GM12878 (cell line): Measurements from ENCODE around the gene CRTAP. TPM values are rescaled to one million over a fixed set of nuclear protein-coding genes. Genes with fewer than 3 reads are reported as not detected.
"Not testable (repeated sequence)": the region's sequence is repeated elsewhere in the genome, so short reads cannot be mapped to it uniquely, and the experiment has no call there.

Source experiments
- ATAC-seq: fragments of 200-7000 bp; cut with Tn5 transposase; 3 replicates; pipeline ENCODE4 v1.9.1; 2020; ENCODE audit warnings: mild to moderate bottlenecking, moderate library complexity
- BruUV-seq: library from RNA; stranded (reverse); fragments of 400-500 nt; replicated peaks from 2 replicates; lab custom pipeline; 2021; lab: Mats Ljungman, UMichigan
- CTCF ChIA-PET: fragments of 300-600 bp; sonication (Branson Sonifier 250); formaldehyde crosslinking; extraction: SDS; loops from one replicate; lab custom pipeline; 2021; ENCODE audit warnings: inconsistent platforms; lab: Yijun Ruan, JAX
- POLR2A ChIA-PET: fragments of 350-600 bp; formaldehyde crosslinking; extraction: SDS; loops from one replicate; lab custom pipeline; 2021; ENCODE audit warnings: inconsistent platforms; lab: Charles Lee
- RAD21 ChIA-PET: fragments of 300-600 bp; sonication (Branson Sonifier 250); formaldehyde crosslinking; loops from one replicate; lab custom pipeline; 2023; ENCODE audit warnings: antibody characterized with exemption; ENCODE audit not compliant: unreplicated experiment; lab: Charles Lee
- SMC1A ChIA-PET: fragments of 300-600 bp; sonication (Branson Sonifier 250); formaldehyde crosslinking; loops from one replicate; lab custom pipeline; 2023; ENCODE audit not compliant: unreplicated experiment, uncharacterized antibody; lab: Charles Lee
- DNase-seq: peaks from one replicate; pipeline ENCODE4 v3.0.0-alpha.2; 2011; ENCODE audit warnings: low read depth, low spot score
- FAIRE-seq: peaks from 3 replicates; lab custom pipeline; 2011; peaks lifted over from hg19 to GRCh38; lab: Jason Lieb, UNC
- H2AFZ ChIP-seq: 2 replicates; pipeline ENCODE4 v1.6.0; 2011; ENCODE audit warnings: low read depth, low read length, control low read depth; ENCODE audit not compliant: control insufficient read depth
- H3K27ac ChIP-seq: 2 replicates; pipeline ENCODE4 v1.5.1; 2011; ENCODE audit warnings: control low read depth; ENCODE audit not compliant: control insufficient read depth, insufficient read depth
- H3K27me3 ChIP-seq, 2 experiments: replicated peaks in 1 of 2; 2 replicates each; pipeline versions ENCODE4 v1.6.0 to v1.6.1; 2011; ENCODE audit warnings: low read length in 1 of 2; ENCODE audit not compliant: control insufficient read depth in 2 of 2, insufficient read depth in 2 of 2
- H3K36me3 ChIP-seq, 2 experiments: 2 replicates each; pipeline ENCODE4 v1.5.1; 2011; ENCODE audit warnings: low read length in 1 of 2; ENCODE audit not compliant: control insufficient read depth in 2 of 2, insufficient read depth in 2 of 2
- H3K4me1 ChIP-seq: 2 replicates; pipeline ENCODE4 v1.6.1; 2011; ENCODE audit warnings: mild to moderate bottlenecking, low read length, moderate library complexity, mixed read lengths; ENCODE audit not compliant: control insufficient read depth, insufficient read depth
- H3K4me2 ChIP-seq: 2 replicates; pipeline ENCODE4 v1.6.0; 2011; ENCODE audit warnings: control low read depth; ENCODE audit not compliant: control insufficient read depth, insufficient read depth
- H3K4me3 ChIP-seq: fragments of 200-600 bp; sonication (generic); 2 replicates; pipeline ENCODE4 v1.5.1; 2016
- H3K79me2 ChIP-seq: 2 replicates; pipeline ENCODE4 v1.6.0; 2011; ENCODE audit warnings: low read length; ENCODE audit not compliant: control insufficient read depth, insufficient read depth
- H3K9ac ChIP-seq: 2 replicates; pipeline ENCODE4 v1.8.0; 2011; ENCODE audit warnings: low read length, control low read depth, mixed read lengths; ENCODE audit not compliant: control insufficient read depth, insufficient read depth
- H3K9me3 ChIP-seq: replicated peaks from 3 replicates; pipeline ENCODE4 v1.5.1; 2011; ENCODE audit warnings: mild to moderate bottlenecking, low read length; ENCODE audit not compliant: control insufficient read depth, insufficient read depth
- H4K20me1 ChIP-seq: 2 replicates; pipeline ENCODE4 v1.6.0; 2011; ENCODE audit not compliant: control insufficient read depth, insufficient read depth
- BACH1 ChIP-seq: fragments of 450-650 bp; IDR thresholded peaks from 2 replicates; pipeline ENCODE4 v1.6.1; 2017; ENCODE audit warnings: mild to moderate bottlenecking, borderline replicate concordance
- EZH2 ChIP-seq: IDR thresholded peaks from 2 replicates; pipeline ENCODE4 v1.6.1; 2012; ENCODE audit warnings: low read depth, mild to moderate bottlenecking, control low read depth, inconsistent platforms, low read length, borderline replicate concordance; ENCODE audit not compliant: control insufficient read depth
- HSF1 ChIP-seq: fragments of 150-350 bp; IDR thresholded peaks from 2 replicates; pipeline ENCODE4 v1.6.1; 2014; ENCODE audit warnings: mild to moderate bottlenecking, low read depth, low read length
- IRF5 ChIP-seq: fragments of 450-650 bp; IDR thresholded peaks from 2 replicates; pipeline ENCODE4 v1.6.1; 2017; ENCODE audit warnings: borderline replicate concordance
- JUND ChIP-seq: IDR thresholded peaks from 2 replicates; pipeline ENCODE4 v1.6.1; 2012; ENCODE audit warnings: low read depth, mild to moderate bottlenecking, low read length, improper control_type of control experiment, moderate library complexity
- LARP7 ChIP-seq: fragments of 450-650 bp; IDR thresholded peaks from 2 replicates; pipeline ENCODE4 v1.6.1; 2017; ENCODE audit warnings: mild to moderate bottlenecking
- MYB ChIP-seq: fragments of 150-350 bp; IDR thresholded peaks from 2 replicates; pipeline ENCODE4 v1.6.1; 2014; ENCODE audit warnings: mild to moderate bottlenecking, low read depth, low read length, borderline replicate concordance
- PBX3 ChIP-seq: IDR thresholded peaks from 2 replicates; pipeline ENCODE4 v1.6.1; 2011; ENCODE audit warnings: mild to moderate bottlenecking, low read depth, low read length, moderate library complexity; ENCODE audit not compliant: insufficient replicate concordance
- SMAD5 ChIP-seq: IDR thresholded peaks from 2 replicates; pipeline ENCODE4 v1.6.1; 2016; ENCODE audit warnings: antibody characterized with exemption, low read depth
- SMARCA5 ChIP-seq: fragments of 450-650 bp; IDR thresholded peaks from 2 replicates; pipeline ENCODE4 v1.6.1; 2017; ENCODE audit warnings: mild to moderate bottlenecking
- TARDBP ChIP-seq: IDR thresholded peaks from 2 replicates; pipeline ENCODE4 v1.6.1; 2016; ENCODE audit warnings: borderline replicate concordance
- WGBS: methylation state at CpG from one replicate; pipeline ENCODE4 v1.1.6; 2016; ENCODE audit warnings: low lambda C conversion rate; ENCODE audit not compliant: insufficient replicate concordance, insufficient coverage; ENCODE audit errors: missing lambda C conversion rate; 5-methylcytosine and 5-hydroxymethylcytosine counted together
- in situ Hi-C: fragments of 300-500 bp; cut with MboI; formaldehyde crosslinking; loops from 9 replicates; pipeline ENCODE4 v1.14.3; 2018; ENCODE audit warnings: mixed read lengths
- intact Hi-C: fragments of 100-400 bp; cut with micrococcal nuclease; formaldehyde crosslinking; loops from one replicate; pipeline ENCODE4 v1.14.2; 2022; ENCODE audit not compliant: unreplicated experiment
- polyA plus RNA-seq, 11 experiments: library from polyadenylated mRNA; depleted of rRNA in 4 of 11; unstranded in 6 of 11; stranded (reverse) in 5 of 11; fragments of >200 nt; fragmentation: Nextera tagmentation in 4 of 11; fragmentation: Illumina TruSeq in 1 of 11; extraction: Ambion mirVana in 4 of 11; extraction: Trizol in 1 of 11; gene quantifications; 1 replicate in 1 of 11; 2 replicates in 10 of 11; pipeline versions ENCODE4 v1.2.1 to v1.2.3, GENCODE V29; 2011 to 2016; ENCODE audit warnings: inconsistent platforms in 2 of 11, missing spikeins in 2 of 11, low read depth in 1 of 11
- total RNA-seq, 4 experiments: library from RNA; depleted of rRNA in 3 of 4; stranded (reverse); fragments of >200 nt in 3 of 4; fragmentation: Illumina TruSeq in 1 of 4; extraction: Trizol in 1 of 4; gene quantifications; 2 replicates each; pipeline versions ENCODE4 v1.2.1 to v1.2.3, GENCODE V29; 2013 to 2021

The CRTAP gene
- total and polyA plus RNA-seq, 10 of the 15 experiments (the other 5 are each of a cell fraction or from before 2014, with no cell fraction given), result 6.0 to 42.3 (median 23.3) TPM

GRCh38 chr3:33181229-33181628 lies 67.4 kb downstream of the CRTAP start (continued):
- TF ChIP-seq HSF1 (no peak), EZH2 (no peak), SMAD5 (no peak), MYB (no peak), SMARCA5 (no peak), IRF5 (no peak), PBX3 (no peak), TARDBP (no peak), JUND (no peak), LARP7 (no peak), BACH1 (no peak)
- TF ChIP-seq, all 136 proteins: peak for 0

DNA sequence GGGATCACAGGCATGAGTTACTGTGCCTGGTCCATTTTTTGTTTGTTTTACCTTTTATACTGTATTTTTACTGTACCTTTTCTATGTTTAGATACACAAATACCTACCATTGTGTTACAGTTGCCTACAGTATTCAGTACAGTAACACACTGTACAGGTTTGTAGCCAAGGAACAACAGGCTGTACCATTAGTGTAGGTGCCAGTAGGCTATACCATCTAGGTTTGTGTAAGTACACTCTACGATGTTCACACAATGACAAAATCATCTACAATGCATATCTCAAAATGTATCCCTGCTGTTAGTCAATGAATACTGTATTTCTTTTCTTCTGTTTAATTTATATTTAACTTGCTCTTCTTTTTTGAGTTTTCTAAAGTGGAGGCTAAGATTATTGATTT lies 67.8 kb downstream of the CRTAP start:
- H3K79me2 ChIP-seq, H3K4me2 ChIP-seq, H2AFZ ChIP-seq, ATAC-seq, H3K36me3 ChIP-seq, BruUV-seq, CTCF ChIA-PET, intact Hi-C loops, FAIRE-seq, H3K27me3 ChIP-seq, H4K20me1 ChIP-seq, H3K9me3 ChIP-seq, H3K27ac ChIP-seq, RAD21 ChIA-PET, H3K4me3 ChIP-seq, in situ Hi-C loops, H3K9ac ChIP-seq, DNase-seq, H3K4me1 ChIP-seq, POLR2A ChIA-PET: not testable (repeated sequence)
- SMC1A ChIA-PET, result interaction anchor here (1.1 kb wide), 1 partner anchor 28 kb away, joined by 4 read pairs; no protein-coding TSS in a partner anchor
- 100% methylated on average over 1 of the region's 1 CpG for WGBS
